HG03139 (cell line): ENCODE results near the gene SPRYD4.

Experiments
- ATAC-seq: cut with Tn5 transposase; IDR thresholded peaks from one replicate; pipeline ENCODE4 v1.9.1; 2021; ENCODE audit not compliant: unreplicated experiment

The SPRYD4 gene

DNA sequence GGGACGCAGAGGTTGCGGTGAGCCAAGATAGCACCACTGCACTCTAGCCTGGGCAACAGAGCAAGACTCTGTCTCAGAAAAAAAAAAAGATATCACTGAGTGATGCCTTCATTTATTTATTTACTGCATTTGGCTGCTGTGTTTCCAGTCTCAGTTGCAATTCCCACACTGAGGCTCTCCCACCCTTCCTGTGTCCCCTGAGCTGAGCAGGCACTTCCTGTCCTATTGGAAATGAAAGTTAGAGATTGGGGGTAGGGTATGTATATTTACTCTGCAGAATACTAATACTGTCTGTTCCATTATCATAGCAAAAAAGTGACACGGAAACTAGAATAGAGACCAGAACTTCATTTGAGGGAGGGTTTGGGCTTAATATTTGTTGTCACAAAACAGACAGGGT, 51.7 kb downstream of the SPRYD4 start:
- ATAC-seq: no peak

DNA sequence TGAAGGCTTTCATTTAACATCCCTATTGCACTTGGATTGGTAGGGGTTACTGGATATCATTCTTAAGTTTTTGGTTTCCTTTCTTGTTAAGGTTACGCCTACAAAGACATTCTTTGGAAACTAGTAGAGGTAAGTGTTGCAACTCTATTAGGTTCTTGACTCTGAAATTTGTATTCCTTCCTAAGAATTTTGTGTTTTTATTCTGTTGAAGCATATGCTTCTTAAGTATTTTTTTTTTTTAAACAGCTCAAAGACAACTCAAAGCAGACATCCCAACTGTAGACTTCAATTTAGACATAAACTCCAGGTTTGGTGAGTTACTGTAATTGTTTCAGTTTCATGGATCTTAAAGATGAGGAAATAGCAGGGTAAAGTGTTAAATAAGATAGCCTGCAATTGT, 52.1 kb downstream of the SPRYD4 start:
- ATAC-seq: no peak

- no peak for ATAC-seq
Measured at GRCh38 chr12:56521209-56521589, 52.8 kb downstream of the SPRYD4 start.

- peak; percentile 76 for ATAC-seq
Measured at GRCh38 chr12:56521590-56522371, 53.4 kb downstream of the SPRYD4 start, which contains the start of gene RBMS2. Gene RBMS2 (plus strand): TSS chr12:56521820. CDS start chr12:56522024, 204 bp downstream.

GRCh38 chr12:56522411-56523193, 54.2 kb downstream of the SPRYD4 start:
- no peak for ATAC-seq

- no peak for ATAC-seq
Measured at GRCh38 chr12:56528846-56529245, 60.5 kb downstream of the SPRYD4 start.
